HG02943 (cell line): ENCODE results near the gene CUEDC1.
A peak's percentile ranks its signal among the peaks of the same experiment; 100 is the strongest.

Source experiments
- ATAC-seq: cut with Tn5 transposase; IDR thresholded peaks from one replicate; pipeline ENCODE4 v1.9.1; 2021; ENCODE audit warnings: mild to moderate bottlenecking, low read depth, moderate library complexity; ENCODE audit not compliant: unreplicated experiment

The CUEDC1 gene

DNA sequence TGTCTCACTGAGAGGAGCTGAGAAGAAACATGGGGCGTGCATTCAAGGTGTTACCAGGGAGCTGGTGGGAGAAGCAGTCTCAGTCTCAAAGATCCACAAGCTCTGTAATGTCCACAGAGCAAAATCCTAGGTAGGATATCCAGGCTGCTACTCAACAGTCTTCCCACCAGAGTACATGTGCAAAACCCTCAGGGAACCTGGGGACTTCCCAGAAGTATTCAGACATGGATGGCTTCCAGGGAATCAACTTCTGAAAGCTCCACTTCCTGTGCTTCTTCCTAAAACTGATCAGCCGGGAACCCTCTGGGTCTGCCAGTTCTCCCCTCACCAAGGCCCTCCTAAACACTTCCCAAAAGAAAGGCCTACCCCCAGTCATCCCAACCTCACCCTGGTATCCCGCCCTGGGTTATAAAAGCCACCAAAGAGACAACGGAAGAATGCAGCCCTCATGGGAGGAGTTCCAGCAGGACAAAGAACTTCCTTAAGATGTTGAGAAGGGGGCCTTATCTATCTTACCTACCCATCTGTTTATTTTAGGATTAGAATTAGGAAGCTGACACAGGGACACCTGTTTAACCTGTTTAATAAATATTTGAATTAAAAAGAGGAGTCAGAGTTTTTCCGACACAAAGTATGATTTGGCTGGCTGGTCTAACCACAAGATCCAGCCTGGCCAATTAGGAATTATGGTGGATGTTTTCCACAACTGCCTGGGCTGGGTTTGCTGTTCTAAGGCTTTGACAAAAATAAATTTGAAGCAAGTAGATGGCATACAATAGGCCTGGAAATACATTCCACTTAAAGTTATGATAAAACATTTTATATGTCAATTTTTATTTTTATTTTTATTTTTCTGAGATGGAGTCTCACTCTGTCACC, 37.0 kb downstream of the CUEDC1 start:
- no peak for ATAC-seq

DNA sequence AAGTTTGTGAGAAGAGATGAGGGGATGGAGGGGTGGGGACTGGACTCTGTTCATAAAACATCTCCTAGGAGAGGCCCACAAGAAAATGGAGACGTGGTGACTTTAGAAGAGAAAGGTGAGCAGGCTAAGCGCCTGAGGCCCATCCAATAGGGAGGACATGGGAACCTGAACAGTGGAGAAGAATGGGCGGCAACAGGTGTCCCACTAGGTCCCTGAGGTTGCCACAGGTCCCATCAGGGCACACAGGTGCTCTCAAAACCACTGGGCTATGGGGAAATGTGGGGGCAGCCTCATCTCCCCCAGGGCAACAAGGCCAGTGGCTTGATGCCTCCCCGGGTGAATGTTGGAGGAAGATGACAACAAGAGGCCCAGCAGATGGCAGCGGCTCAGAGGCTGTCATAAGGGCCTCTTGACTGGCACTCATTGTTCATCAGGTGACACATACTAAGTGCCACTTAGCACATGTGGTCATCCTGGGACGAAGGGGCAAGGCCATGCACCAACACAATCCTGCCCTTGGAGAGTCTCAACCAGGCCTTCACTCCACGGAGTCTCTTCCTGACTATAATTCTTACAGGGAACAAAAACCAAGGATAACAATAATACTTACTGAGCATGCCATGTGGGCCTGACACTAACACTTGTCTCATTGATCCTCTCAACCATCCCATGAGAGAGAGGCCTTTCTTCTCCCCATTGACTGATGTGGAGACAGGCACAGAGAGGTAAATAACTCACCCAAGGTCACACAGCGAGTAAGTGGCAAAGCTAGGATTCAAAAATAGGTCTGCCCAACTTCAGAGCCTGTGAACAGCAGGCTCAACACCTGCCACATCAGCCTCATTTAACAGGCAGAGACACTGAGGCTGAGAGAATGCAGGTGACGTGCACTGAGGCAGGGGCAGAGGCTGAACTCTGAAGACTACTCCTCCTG, 38.0 kb downstream of the CUEDC1 start:
- no peak for ATAC-seq

DNA sequence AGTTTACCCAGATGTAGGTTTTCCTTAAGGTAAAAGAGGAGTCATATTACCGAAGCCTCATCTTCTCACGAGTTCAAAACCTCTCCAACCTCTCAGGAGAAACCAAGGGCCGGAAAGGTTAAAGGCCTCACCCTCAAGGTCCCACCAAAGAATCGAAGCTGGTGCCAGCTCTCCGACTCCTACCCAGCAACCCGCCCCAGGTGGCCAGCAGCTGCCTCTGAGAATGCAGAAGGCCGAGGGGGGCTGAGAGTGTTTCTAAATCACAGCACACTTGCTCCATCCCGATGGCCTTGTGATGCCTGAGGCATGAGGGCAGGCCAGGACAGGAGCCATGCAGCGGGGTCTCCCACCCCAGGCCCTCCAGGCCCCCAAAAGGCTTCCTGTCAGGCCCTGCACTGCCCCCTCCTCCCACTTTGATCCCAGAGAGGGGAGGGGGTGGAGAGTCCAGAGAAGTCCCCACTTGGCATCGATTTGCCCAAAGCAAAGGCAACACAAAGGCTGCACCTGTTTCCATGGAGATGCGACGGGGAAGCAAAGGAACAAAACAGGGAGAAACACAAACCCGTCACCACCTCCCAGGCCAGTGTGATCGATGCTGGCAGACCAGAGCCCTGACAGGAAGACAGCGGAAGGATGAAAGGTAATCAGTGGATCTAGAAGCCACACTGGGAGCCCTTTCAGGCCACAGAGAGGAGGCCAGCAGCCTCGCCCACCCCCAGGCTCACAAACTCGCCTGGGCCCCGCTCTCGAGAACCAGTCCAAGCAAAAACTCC, 39.0 kb downstream of the CUEDC1 start:
- no peak for ATAC-seq

DNA sequence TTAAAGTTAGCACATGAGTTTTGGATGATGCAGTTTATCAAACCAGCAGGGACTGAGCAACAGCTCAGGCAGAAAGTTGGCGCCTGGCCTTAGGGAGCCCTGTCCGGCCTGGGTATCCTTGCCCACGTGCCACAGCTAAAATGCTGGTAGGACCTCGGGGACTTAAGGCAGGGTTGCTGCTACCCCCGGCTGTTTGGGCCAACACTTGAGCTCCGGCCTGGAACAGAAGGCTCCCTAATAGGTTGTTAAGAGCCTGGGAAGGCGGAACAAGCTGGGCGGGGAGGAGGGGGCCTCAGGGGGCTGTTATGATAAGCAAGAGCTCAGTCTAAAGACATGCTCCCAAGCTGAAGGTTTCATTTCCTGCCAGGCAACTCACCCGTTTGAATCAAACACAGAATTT, 39.7 kb downstream of the CUEDC1 start:
- no peak for ATAC-seq

DNA sequence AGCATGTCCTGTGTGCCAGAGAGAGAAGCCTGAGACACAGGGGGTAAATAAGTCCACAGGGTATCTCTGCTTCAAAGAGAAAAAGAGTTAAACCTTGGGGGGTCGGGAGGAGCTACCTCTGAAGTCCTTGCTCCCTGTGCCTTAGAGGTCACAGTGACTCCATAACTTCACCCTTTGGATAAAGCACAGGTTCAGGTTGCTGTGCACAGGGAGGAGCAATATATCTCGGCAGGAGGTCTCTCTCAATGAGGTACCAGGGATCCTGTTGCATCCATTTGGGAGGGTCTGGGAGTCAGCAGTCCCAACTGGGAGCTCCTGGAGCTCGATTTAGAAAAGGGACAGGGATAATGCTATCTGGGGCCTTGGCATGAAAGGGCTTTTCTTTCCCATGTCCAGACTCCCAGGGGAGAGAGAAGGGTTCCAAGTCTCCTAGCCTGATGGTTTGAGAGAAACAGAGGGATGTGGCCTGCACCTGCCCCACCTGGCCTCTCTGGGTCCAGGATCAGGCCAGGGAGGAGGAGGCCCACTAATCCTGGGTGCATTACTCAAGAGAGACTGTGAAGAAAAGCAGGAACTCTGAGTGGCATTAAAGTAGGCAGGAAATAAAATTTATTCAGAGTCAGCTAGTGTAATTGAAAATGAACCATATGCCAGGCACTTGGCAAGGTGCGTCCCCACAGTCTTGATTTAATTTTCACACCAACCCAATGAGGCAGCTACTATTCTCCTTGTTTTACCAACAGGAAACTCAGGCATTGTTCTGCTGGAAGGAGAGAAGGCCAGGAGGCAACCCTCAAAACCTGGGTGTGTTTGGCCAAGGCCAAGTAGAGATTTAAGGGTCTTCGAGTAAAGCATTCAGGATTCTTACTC, 40.7 kb downstream of the CUEDC1 start:
- no peak for ATAC-seq

DNA sequence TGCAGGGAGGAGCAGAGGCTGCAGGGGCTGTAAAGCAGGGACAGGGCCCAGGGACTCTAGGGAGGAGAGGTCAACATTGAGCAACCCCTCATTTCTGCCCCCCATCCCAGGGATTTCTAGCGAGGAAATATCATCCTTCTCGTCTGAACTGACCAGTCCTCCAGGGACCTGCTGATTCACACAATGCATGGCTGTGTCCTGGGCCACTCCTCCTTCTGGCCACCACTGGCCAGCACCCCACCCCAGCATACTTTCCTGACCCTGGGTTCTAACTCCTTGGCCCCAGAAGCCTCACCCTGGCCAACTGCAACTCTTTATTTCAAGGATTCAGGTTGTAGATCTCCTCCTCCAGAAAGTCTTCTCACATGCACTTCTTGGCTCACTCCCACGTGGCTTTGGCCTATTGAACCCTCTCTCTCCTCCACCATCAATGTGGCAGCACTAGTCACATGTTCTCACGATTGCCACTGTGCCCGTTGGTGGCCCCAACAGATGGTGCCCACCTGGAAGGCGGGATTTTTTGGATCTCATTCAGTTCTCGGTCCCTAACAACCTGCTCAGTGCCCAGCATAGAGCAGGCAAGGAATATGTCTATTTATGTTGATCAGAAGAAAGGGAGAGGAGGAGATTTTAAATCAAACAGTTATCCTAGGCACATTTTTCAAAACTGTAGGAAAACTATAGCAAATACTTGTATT, 41.5 kb downstream of the CUEDC1 start:
- no peak for ATAC-seq

DNA sequence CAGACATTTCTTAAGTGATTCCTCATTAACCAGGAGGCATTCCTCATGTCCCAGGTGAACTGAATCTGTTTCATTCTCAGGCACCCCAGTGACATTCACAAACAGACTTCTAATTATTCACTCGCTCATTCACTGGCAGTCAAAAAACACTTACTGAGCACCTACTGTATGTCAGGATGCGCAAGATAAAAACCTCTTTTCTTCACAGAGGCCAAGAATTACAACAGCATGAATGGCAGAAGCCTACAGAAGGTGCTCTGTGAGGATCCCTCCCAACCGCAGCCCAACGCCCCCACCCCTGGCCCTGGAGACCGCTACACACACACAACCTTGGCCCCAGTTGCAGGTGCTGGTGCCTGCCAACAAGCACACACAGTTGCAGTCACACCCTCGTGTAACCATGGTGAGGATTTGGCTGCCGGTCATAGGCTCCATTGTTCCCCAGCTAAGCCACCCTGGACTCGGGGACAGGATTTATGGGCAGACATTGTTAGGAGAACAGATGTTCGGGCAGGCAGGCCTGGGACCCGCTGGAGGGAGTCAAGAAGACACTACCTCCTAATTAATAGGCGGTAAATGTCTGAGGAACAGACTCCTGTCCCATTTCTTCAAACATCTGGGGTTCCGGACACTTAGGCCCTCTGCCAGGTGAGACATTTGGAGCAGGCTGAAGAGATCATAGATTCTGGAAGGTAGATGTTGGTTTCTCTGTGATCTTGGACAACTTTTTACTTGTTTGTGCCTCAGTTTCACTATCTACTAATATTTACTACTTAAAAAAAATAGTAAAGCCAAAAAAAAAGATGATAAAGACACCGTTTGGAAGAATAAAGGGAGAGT, 43.2 kb downstream of the CUEDC1 start:
- ATAC-seq, result no peak

DNA sequence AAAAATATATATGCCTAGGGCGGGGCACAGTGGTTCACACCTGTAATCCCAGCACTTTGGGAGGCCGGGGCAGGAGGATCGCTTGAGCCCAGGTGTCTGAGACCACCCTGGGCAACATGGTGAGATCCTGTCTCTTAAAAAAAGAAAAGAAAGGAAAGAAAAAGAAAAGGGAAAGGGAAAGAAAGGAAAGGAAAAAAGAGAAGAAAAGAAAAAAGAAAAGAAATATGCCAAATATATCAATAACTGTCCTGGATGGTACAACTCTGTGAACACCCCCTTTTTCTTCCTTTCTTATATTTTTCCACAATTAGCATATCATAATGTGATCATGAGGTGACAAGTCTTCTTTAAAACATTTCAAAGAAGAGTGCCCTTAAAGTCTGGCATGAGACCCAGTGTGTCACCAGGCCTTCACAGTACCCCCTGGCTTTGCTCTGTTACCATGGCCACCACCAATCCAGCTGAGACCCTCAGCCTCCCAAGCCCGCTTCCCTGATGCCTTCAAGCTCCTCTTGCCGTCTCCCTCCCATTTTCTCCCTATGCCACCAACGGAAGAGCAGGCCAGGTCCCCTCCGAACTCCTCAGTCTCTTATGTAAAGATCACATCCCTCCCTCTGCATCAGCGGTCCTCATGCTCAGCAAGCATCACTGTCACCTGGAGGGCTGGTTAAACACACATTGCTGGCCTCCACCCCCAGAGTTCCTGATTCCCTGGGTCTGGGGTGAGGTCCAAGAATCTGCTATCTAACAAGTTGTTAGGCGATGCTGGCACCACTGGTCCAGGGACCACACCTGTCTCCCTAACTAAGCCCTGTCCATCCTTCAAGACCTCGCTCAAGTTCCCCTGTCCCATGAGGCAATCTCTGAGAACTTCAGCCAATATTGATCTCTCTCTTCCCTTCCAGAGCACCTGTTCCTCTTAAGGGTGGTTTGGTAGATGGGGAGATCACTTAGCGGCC, 44.5 kb downstream of the CUEDC1 start:
- ATAC-seq, result no peak

DNA sequence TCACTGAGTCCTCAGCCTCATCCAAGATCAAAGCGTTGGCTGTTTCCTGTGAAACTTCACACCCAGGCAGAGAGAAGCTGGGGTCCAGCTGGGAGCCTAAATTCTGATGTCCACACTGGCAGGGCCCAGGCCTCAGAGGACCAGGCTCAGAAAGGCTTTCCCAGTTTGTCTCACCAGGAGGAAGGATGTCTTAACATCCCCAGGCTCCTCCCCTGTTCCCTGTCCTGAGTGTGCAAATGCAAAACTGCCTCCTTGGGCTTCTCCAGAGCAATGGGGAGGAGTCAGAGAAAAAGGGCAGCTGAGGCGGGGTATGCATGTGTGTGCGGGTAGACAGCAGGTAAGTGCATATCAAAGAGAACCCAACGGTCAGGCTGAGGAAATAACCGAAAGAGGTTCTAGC, 45.7 kb downstream of the CUEDC1 start:
- ATAC-seq, result no peak

DNA sequence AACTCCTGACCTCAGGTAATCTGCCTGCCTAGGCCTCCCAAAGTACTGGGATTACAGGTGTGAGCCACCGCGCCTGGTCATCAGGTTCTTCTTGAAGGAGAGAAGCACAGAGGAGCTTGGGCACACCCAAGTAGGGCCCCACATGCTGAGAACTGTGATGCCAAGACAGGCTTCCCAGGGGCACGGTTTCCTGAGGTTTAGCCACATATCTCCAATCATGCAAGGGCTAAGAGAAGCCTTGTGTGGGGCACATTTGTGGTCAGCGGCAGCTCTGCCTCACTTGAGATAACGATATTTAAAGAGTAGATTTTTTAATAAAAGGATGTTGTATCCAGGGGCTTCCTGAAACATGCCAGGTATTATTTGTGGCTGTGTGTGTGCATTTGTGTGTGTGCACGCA, 46.9 kb downstream of the CUEDC1 start:
- ATAC-seq, result no peak

DNA sequence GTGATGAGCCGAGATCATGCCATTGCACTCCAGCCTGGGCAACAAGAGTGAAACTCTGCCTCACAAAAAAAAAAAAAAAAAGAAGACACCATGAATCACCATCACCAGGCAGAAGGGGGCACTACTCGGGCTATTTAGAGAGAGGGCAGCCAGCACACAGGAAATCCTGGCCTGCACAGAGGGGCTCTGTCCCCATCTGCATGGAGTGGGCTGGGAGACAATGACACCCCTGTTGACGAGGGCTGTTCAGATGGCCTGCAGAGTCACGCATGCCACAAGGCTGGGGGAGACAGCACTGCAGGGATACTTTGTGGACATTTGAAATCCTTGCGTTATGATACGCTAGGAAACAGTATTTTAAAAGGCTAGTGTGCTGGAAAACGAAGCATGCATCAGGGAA, 48.3 kb downstream of the CUEDC1 start:
- no peak for ATAC-seq

DNA sequence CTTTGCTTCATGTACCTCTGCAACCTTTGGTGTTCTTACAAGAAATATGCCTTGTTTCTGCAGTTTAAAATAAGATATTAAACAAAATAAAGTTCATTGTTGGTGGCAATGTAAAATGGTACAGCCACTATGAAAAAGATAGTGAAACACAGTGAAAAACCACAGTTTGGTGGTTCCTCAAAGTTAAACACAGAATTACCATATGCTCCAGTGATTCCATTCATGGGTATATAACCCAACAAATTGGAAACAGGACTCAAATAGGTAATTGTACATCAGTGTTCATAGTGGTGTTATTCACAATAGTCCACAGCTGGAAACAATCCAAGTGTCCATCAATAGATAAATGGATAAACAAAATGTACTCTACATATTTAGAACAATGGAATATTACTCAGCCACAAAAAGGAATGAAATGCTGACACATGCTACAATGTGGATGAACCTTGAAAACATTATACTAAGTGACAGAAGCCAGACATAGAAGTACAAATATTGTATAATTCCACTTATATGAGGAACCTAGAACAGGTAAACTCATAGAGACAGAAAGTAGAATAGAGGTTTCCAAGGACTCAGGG, 49.2 kb downstream of the CUEDC1 start:
- ATAC-seq, result no peak

DNA sequence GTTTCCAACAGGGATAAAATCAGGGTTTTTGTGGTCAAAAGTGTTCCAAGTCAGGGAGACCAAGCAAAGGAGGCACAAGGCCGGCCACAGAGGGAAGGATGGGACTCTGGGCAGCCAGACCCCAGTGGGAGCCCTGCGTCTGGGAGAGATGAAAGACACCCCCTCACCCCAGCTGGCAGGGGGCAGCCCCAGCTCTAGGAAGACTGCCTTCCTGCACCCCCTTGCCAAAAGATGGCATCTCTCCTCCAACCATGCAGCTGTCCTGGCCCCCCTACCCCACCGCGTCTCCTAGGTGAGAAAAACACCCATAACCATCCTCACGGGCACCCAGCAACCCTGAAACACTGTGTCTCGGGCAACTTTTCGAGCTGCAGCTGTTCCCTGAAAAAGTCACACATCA, 51.3 kb downstream of the CUEDC1 start:
- ATAC-seq, result no peak

DNA sequence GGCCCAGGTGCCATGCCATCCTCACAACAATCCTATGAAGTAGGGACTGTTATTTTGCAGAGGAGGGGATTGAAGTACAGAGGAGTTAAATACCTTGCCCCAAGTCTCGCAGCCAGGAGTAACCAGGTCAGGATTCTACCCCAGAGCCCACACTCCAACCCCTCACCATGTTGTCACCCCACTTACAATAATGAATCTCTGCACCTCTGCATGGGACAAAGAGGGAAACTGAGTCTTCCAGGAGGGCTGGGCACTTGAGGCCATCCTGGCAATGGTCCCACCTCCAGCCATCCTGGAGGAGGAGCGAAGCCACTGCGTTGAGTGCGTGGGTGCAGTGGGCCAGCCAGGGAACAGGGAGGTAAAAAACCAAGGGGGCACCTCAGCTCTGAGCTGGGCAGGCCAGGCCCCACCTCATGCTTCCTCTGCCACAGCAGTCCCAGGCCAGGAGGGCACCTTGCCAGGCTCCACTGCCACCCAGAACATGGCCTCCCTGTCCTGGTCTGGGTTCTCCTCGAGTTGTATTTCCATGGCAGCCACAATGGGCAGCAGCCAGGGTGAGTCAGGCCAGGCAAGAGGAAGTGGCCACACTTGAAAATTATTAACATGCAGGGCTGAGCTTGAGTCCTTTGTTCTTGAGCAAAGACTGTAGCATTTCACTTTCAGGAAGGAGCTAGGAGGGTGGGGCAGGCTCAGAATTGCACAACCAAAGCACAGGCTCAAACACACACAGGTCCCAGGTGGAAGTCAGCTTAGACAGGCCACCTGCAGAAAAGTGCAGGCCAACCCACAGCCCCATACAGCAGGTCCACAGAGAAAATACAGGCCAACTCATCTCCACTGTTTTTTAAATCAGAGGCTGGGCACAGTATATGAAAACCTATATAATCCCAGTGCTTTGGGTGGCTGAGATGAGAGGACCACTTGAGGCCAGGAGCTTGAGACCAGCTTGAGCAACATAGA, 52.1 kb downstream of the CUEDC1 start:
- ATAC-seq, result peak; percentile 51

DNA sequence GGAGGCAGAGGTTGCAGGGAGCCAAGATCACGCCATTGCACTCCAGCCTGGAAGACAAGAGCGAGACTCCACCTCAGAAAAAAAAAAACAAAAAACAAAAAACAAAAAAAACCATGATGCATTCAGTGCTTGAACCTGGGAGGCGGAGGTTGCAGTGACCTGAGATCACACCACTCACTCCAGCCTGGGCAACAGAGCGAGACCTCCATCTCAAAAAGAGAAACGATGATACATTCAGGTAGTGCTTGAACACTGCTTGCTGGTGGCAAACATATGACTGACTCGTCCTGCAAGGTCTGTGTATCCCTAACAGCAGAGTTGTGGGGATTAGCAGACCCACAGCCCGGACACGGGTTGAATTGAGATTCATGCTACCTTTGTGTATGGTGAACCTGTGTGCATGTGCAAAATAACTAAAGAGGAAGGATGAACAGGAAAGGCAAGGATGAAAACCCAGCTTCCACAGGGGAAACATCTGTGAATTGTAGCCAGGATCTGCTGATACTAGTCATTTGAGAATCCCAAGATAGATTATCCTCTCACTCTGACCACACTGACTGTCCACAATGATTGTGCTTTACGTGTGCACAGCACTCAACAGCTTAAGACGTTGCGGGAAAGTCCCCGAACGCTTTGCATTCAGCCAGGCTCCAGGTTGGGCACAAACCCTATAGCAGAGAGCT, 53.0 kb downstream of the CUEDC1 start:
- ATAC-seq, result no peak
